ENCODE results near the gene LRRC53. TPM values are rescaled to one million over a fixed set of nuclear protein-coding genes. Genes with fewer than 3 reads are reported as not detected.

Gene LRRC53
- polyA plus RNA-seq, 2 of the 4 experiments (the other 2 are of a cell fraction) = not detected

- Histone ChIP-seq H3K27ac (no peak overlapping the region), H3K4me3 (no peak overlapping the region), H3K4me2 (no peak overlapping the region), H3K9me3 (no peaks in the 10 kb centered on the region), H3K4me1 (no peaks in the 10 kb centered on the region)
- DNase-seq (ENCODE audit: low read depth in 1 of 2, low spot score in 1 of 2) = no peak
- 16% methylated on average over 4 of the region's 4 CpGs for WGBS (ENCODE audit: missing lambda C conversion rate)
- ATAC-seq = no peak
- POLR2A ChIA-PET = no interaction called here
- CTCF ChIA-PET = no interaction called here
- no peak for FAIRE-seq
- TF ChIP-seq GATA3 (IDR thresholded peaks at IDR 0.05; ENCODE audit: borderline replicate concordance) (no peak), CBX8 (IDR thresholded peaks at IDR 0.05) (no peak), FOSB (CRISPR knock-in tag; IDR thresholded peaks at IDR 0.05) (no peak), MAFK (IDR thresholded peaks at IDR 0.05; ENCODE audit: partially characterized antibody) (no peak), PHF8 (IDR thresholded peaks at IDR 0.05; ENCODE audit: borderline replicate concordance, low read depth) (no peak), CTCF (IDR thresholded peaks at IDR 0.05) (no peak), HEYL (CRISPR knock-in tag; IDR thresholded peaks at IDR 0.05) (no peak), REST (IDR thresholded peaks at IDR 0.05) (no peak), RAD21 (conservative IDR thresholded peaks at IDR 0.05 in 1 of 2, IDR thresholded peaks at IDR 0.05 in 1 of 2) (no peak), TP53 (CRISPR knock-in tag; IDR thresholded peaks at IDR 0.05) (no peak), ZFP36 (IDR thresholded peaks at IDR 0.05; ENCODE audit: borderline replicate concordance, partially characterized antibody) (no peak), EP300 (IDR thresholded peaks at IDR 0.05) (no peak), SMC3 (IDR thresholded peaks at IDR 0.05) (no peak), EHMT2 (IDR thresholded peaks at IDR 0.05; ENCODE audit: low read depth) (no peak)
Measured at GRCh38 chr1:74422421-74423292, 89.8 kb downstream of the LRRC53 start.

- no peak for FAIRE-seq
- ATAC-seq = no peak
- Histone ChIP-seq H3K9me3 (no peaks in the 10 kb centered on the region), H3K27ac (no peak overlapping the region), H3K4me1 (no peaks in the 10 kb centered on the region), H3K4me3 (no peak overlapping the region), H3K4me2 (no peak overlapping the region)
- WGBS (ENCODE audit: missing lambda C conversion rate) = 60% methylated on average over 2 of the region's 2 CpGs
- TF ChIP-seq ATOH8 (CRISPR knock-in tag; IDR thresholded peaks at IDR 0.05; ENCODE audit: low read depth) (no peak), ZFP36 (IDR thresholded peaks at IDR 0.05; ENCODE audit: borderline replicate concordance, partially characterized antibody) (no peak), KDM5A (IDR thresholded peaks at IDR 0.05) (no peak), BCL3 (IDR thresholded peaks at IDR 0.05) (no peak), ZNF302 (CRISPR knock-in tag; IDR thresholded peaks at IDR 0.05) (no peak), POLR2A (IDR thresholded peaks at IDR 0.05; ENCODE audit: low read length) (no peak)
- CTCF ChIA-PET = no interaction called here
- no peak for DNase-seq (ENCODE audit: low read depth in 1 of 2, low spot score in 1 of 2)
- POLR2A ChIA-PET = no interaction called here
Measured at GRCh38 chr1:74420467-74420866, 91.9 kb downstream of the LRRC53 start.

Other genes starting within 250 kb of the LRRC53 start
- not detected in 2 replicates for gene ERICH3, start 161.2 kb upstream of the LRRC53 start, polyA plus RNA-seq (2011; rRNA removed)
- not detected in 3 replicates for gene ERICH3, start 161.2 kb upstream of the LRRC53 start, polyA plus RNA-seq (2017; fragmentation: RNase III; extraction: RNeasy Plus Mini Kit Qiagen cat#74134 plus additional on column Dnase treatment)
- 151 and 159 TPM in 2 replicates for gene CRYZ, start 220.4 kb upstream of the LRRC53 start, polyA plus RNA-seq (2011; rRNA removed)
- 92.6 to 99.1 TPM (median 92.8 TPM) in 3 replicates for gene CRYZ, start 220.4 kb upstream of the LRRC53 start, polyA plus RNA-seq (2017; fragmentation: RNase III; extraction: RNeasy Plus Mini Kit Qiagen cat#74134 plus additional on column Dnase treatment)
- 23.2 and 33.1 TPM in 2 replicates for gene TYW3, start 220.5 kb upstream of the LRRC53 start, polyA plus RNA-seq (2011; rRNA removed)
- 16.4 to 18.4 TPM (median 17.1 TPM) in 3 replicates for gene TYW3, start 220.5 kb upstream of the LRRC53 start, polyA plus RNA-seq (2017; fragmentation: RNase III; extraction: RNeasy Plus Mini Kit Qiagen cat#74134 plus additional on column Dnase treatment)